SK-N-MC (cell line): ENCODE results near the gene NPRL2.

ENCODE experiments used
- EZH2 ChIP-seq: fragments of 200-600 bp; sonication (generic); IDR thresholded peaks from one replicate; pipeline ENCODE4 v1.6.1; 2017; ENCODE audit warnings: antibody characterized with exemption
- POLR2AphosphoS5 ChIP-seq: IDR thresholded peaks from 2 replicates; pipeline ENCODE4 v1.6.1; 2012; ENCODE audit warnings: mild to moderate bottlenecking, low read depth, low read length, borderline replicate concordance

DNA sequence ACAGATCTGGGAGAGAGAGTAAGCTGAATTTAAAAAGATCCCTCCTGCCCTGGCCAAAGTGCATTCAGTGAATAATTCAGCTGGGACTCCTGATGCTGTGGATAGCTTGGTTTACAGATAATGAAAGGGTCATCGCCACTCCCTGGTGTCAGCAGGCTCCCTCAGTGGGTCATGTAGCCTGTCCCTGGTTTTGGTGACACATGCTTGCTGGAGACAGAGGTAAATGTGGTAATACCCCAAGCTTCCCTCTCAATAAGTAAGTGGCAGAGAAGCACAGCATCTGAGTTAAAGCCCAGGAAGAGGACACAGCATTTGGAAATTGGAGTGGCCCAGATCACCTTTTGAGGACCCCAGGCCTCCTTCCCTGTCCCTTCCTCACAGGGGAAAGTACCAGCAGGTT, 6.9 kb upstream of the NPRL2 start:
- TF ChIP-seq EZH2, result no peak
- no peak for TF ChIP-seq POLR2AphosphoS5
